AML-193 (cell line): ENCODE data around the gene PDZD4.
"Not testable (repeated sequence)": the region's sequence is repeated elsewhere in the genome, so short reads cannot be mapped to it uniquely, and the experiment has no call there.

ENCODE experiments used
- DNase-seq, 2 experiments: peaks; one replicate each; lab custom pipeline; 2025; lab: John Stamatoyannopoulos, UW

Gene PDZD4

GRCh38 chrX:153844509-153845082 lies 14.3 kb upstream of the PDZD4 start:
- no peak for DNase-seq

DNA sequence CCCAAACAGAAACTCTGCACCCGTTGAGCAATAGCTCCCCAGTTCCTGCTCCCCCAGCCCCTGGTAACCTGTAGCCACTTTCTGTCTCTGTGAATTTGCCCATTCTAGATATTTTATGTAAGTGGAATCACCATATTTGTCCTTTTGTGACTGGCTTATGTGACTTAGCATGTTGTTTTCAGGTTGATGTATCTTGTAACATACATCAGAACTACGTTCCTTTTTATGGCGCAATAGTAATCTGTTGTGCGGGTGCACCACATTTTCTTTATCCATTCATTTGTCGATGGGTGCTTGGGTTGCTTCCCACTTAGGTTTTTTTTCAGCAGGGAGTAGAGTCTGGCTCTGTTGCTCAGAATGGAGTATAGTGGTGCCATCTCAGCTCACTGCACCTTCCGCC lies 6.6 kb upstream of the PDZD4 start:
- no peak for DNase-seq

- no peak for DNase-seq
Measured at GRCh38 chrX:153832728-153833127, 2.4 kb upstream of the PDZD4 start.

DNA sequence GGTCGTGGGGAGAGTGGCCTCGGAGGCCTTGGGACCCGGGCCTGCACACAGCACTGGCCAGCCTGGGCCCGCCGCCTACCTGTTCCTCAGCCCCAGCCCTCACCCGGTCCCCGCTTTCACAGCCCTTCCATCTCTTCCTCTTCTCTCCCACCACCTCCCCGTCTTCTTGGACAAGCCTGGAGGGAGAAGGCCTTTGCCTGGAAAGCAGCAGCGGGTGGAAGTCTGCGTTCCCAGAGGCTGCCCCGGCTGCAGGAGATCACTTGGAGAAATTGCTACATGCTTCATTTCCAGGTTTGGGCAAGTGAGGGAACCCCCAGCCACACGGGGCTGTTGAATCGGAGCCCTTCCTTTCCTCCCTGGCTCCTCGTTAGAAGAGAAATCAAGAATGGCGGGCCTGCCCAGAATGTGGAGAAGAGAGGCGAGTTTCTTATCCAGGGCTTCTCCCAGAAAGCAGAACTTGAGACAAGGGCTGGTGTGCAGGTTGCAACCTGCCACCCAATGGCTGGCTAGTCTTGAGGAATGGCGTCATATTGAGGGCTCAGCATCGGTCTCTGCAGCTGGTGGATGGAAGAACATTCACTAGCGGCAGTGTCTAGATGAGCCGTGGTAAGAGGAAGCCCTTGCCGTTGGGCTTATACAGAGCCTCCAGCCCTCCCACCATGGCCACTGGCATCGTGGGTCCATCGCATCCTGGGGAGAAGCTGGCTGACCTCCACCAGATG lies 1.2 kb upstream of the PDZD4 start:
- no peak for DNase-seq

DNA sequence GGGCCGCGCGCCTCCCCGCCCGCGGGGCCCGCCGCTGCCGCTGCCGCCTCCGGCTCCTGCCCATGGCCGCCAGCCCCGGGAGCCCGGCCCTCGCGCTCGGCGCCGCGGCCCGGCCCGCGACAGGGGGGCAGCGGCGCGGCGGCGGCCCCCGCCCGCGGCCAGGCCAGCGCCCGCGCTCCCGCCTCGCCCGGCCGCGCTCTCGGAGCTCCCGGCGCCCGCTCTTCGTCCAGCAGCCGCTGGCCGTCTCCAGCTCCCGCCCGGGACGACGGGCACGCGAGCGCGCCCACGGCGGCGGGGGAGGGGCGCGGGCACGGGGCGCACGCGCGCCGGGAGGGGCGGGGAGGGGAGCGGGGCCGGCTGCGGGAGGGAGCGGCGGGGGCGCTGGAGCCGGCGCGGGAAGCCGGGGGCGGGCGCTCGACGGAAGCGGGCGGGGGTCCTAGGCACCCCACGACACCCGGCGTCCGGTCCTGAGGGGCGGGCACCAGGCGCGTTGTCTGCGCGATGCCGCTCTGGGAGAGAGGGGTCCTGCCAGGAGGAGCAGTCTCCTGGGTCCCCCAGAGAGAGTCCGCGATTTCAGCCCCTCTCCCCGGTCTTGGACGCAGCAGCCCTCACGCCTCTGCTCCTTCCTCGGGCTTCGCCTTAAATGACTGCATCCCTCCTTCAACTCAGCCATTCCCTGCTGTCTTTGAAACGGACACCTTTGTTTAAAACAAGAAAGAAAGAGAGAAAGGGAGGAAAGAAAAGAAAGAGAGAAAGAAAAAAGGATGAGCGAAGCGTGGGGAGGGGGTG lies 490 bp upstream of the PDZD4 start:
- DNase-seq = no peak

DNA sequence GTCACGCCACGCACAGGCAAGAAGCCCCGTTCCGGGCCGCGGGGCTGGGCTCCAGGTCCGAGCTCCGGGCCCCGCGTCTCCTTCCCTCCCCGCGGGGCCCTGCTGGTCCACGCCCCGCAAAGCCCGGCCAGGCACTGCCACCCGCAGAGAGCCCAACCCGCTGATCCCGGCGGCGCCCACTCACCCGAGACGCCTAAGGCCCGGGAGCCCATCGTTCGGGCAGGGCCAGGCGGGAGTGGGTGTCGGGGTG lies 870 bp downstream of the PDZD4 start:
- DNase-seq = no peak

GRCh38 chrX:153828723-153829548 lies 1.4 kb downstream of the PDZD4 start:
- DNase-seq = no peak

GRCh38 chrX:153828308-153828707 lies 2.0 kb downstream of the PDZD4 start:
- DNase-seq = no peak

GRCh38 chrX:153827903-153828302 lies 2.4 kb downstream of the PDZD4 start:
- DNase-seq = no peak

DNA sequence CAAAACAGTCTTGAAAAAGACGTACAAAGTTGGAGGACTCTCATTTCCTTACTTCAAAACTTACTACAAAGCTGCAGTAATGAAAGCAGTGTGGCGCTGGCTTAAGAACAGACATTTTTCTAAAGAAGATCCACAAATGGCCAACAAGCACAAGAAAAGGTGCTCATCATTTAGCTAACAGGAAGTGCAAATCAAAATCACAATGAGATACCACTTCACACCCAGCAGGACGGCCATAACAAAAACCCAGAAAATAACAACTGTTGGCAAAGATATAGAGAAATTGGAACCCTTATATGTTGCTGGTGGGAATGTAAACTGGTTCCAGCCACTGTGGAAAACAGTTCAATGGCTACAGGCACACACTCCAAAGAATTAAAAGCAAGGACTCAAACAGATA lies 3.3 kb downstream of the PDZD4 start:
- no peak for DNase-seq

DNA sequence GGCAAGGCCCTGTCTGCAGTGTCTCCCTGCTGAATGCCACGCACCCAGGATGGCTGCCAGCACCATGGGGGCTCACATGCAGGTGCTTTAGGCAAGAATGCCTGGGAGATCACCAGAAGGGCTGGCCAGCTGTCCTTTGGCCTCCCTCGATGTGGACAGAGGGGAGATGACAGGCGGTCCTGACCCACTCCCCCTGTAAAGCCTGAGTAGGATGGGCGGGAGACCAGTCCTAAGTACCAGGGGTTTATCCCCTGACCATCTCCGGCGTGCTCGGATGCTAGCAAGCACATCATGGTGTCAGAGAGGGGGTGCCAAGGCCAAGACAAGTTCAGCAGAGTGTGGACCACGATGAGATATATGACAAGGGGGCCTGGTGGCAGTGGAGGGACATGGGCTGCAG lies 5.3 kb downstream of the PDZD4 start:
- DNase-seq = no peak

- DNase-seq = no peak
Measured at GRCh38 chrX:153824348-153824747, 6.0 kb downstream of the PDZD4 start.

DNA sequence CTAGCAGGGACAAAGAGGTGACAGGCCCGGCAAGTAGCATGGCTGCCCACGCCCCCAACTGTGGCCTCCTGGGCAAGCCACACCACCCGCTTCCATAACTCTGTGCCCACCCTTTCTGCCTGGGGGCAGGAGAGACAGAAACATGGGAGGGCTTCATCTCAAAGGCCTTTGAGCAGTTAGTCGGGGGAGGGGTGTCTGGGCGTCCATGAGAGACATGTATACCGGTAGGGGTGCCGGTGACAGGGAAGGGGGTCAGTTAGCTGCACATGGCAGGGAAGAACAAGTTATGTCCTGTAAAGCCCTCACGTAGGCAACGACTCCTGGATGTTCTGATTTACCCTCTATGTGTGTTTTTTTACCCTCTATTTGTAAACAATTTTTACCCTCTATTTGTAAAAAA lies 9.3 kb downstream of the PDZD4 start:
- DNase-seq = no peak

DNA sequence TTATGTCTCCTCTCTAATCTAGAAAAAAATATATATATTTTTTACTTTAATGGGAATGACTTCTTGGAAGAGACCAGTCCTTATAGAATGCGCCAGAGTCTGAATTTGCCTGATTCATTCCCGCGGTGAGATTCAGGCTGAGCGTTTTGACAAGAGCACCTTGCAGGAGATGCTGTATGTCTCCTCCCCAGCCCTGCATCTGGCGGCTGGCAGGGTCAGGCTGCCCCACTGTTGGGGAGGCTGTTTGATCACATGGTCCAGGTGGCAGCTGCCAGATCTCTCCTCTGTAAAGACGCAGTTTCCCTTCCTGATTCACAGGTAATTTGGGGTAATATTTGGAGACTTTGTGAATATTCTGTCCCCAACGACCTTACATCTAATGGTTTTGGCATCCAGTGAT lies 9.7 kb downstream of the PDZD4 start:
- DNase-seq = no peak

DNA sequence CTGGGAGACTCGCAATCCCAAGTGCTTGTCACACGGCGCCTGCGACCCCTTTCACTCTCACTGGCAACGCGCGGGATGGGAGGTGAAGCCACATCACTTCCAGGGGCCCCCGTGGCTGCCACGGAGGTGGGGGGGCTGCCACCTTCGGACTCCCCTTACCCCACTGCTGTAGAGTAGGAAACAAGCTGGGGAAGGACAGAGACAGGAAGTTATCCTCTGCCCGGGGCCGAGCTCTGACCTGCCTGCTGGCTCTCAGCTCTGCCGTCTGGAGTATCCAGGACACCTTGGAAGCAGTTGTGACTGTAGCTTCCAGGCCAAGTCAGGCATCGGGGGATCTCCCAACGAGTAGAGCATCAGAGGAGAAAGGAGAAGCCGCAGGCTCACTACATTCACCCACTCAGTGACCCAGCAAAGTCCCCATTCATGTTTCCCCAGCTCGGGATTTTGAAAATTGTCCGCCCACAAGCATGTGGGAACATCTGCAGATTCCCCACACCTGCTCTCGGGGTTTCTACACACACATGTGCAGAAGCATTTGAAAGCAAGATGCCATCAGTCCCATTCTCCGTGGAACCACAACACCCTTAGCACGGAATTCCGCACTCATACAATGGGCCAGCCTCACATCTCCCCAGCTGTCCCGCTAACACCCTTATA lies 10.8 kb downstream of the PDZD4 start:
- DNase-seq = no peak

GRCh38 chrX:153818571-153819383 lies 11.6 kb downstream of the PDZD4 start:
- DNase-seq = no peak

DNA sequence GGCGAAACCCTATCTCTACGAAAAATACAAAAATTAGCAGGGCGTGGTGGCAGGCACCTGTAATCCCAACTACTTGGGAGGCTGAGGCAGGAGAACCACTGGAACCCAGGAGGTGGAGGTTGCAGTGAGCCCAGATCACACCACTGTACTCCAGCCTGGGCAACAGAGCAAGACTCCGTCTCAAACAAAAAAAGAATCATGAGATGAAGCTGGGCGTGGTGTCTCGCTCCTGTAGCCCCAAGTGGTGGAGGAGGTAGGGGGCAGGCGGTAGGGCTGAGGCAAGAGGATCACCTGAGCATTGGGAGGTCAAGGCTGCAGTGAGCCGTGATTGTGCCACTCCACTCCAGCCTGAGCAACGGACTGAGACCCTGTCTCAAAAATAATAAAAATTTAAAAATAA lies 12.3 kb downstream of the PDZD4 start:
- DNase-seq = not testable (repeated sequence)

DNA sequence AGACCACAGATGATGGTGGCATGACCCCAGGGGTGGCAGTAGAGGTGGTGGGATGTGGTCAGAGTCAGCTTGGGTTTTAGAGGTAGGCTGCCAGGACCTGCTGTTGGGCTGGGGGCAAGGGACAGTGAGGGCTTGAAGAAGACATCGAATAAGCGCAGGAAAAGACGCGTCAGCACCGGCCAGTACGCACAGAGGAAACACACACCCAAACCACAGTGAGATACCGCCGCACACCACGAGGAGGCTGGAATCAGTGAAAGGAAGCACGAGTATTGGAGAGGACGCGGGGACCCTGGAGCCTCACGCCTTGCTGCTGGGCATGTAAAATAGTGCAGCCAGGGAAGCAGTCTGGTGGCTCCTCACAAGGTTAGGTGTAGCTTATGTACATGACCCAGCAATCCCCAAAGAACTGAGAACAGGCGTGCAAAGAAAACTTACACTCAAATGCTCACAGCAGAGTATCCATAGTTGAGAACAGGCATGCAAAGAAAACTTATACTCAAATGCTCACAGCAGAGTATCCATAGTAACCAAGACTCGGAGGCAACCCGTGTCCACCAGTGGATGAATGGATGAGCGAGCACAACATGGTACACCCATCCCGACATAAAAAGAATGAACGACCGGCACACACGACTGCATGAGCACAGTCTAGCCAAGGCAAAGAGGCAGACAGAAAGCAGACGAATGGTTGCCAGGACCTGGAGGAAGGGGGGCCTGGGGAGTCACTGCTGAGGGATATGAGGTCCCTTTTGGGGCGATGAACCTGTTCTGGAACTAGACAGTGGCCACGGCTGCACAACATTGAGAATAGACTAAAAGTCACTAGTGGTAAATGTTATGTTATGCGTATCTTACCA lies 13.3 kb downstream of the PDZD4 start:
- no peak for DNase-seq

- no peak for DNase-seq
Measured at GRCh38 chrX:153814591-153815315, 15.6 kb downstream of the PDZD4 start.

DNA sequence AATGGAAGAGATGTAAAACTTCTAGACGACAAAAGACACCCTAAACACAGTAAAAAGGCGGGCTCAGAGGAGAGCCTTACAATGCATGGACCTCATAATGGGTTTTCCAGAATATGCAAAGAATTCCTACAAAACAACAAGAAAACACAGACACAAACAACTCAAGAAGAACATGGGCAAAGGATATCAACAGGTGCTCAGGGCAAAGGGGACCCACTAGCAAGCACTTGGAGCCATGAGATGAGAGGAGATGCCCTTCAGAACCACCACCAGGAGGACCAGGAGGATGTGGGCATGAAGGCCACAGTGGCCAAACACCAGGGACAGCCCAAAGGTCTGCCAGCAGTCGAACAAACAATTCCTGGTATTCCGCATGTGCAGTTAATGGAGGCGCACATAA lies 17.2 kb downstream of the PDZD4 start:
- DNase-seq = no peak
